ENCODE results near the gene ACHE.

DNA sequence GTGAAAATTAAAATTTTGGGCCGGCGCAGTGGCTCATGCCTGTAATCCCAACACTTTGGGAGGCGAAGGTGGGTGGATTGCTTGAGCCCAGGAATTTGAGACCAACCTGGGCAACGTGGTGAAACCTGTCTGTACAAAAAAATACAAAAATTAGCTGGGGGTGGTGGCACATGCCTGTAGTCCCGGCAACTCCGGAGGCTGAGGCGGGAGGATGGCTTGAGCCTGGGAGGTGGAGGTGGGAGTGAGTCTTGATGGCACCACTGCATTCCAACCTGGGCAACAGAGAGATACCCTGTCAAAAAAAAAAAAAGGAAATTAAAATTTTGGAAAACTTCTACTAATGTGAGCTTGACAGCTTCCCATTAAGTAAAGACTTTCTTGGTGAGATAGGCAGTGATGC, 17.7 kb downstream of the ACHE start:
- TF ChIP-seq TAF1 (IDR thresholded peaks at IDR 0.05; ENCODE audit: borderline replicate concordance, low read depth, low read length) (no peak), POLR2AphosphoS5 (IDR thresholded peaks at IDR 0.05; ENCODE audit: low read depth, low read length) (no peak), POLR2A (IDR thresholded peaks at IDR 0.05; ENCODE audit: low read depth, low read length) (no peak)

Data from GM12892 (cell line).